Endothelial cell of umbilical vein (primary cell): ENCODE measurements around the gene CRYGN. TPM values are rescaled to one million over a fixed set of nuclear protein-coding genes. Genes with fewer than 3 reads are reported as not detected.

ENCODE experiments used
- BruUV-seq: library from RNA; stranded (reverse); fragments of 400-500 nt; replicated peaks from 2 replicates; lab custom pipeline; 2021; lab: Mats Ljungman, UMichigan
- CTCF ChIA-PET: fragments of 300-600, 350-600 bp; sonication (Branson Sonifier 250); formaldehyde crosslinking; loops from one replicate; lab custom pipeline; 2021; ENCODE audit warnings: antibody characterized with exemption, inconsistent platforms; lab: Charles Lee
- POLR2A ChIA-PET: fragments of 300-600, 350-600 bp; sonication (Branson Sonifier 250); formaldehyde crosslinking; loops from one replicate; lab custom pipeline; 2021; ENCODE audit warnings: antibody characterized with exemption, inconsistent platforms; lab: Charles Lee
- DNase-seq: peaks from one replicate; pipeline ENCODE4 v3.0.0-alpha.2; 2011; ENCODE audit warnings: low read depth, low spot score
- FAIRE-seq: peaks from 2 replicates; lab custom pipeline; 2011; peaks lifted over from hg19 to GRCh38; lab: Jason Lieb, UNC
- H2AFZ ChIP-seq: 2 replicates; pipeline ENCODE4 v1.6.0; 2012; ENCODE audit warnings: low read depth, low read length, control low read depth, inconsistent platforms
- H3K27ac ChIP-seq: 2 replicates; pipeline ENCODE4 v1.5.1; 2011; ENCODE audit warnings: low read depth, mild to moderate bottlenecking, control low read depth, low read length, moderate library complexity; ENCODE audit not compliant: insufficient read depth
- H3K27me3 ChIP-seq, 2 experiments: 2 replicates each; pipeline versions ENCODE4 v1.6.0 to v1.6.1; 2011; ENCODE audit warnings: low read length in 2 of 2, mixed read lengths in 1 of 2; ENCODE audit not compliant: control insufficient read depth in 2 of 2, insufficient read depth in 2 of 2
- H3K36me3 ChIP-seq, 2 experiments: 2 replicates in 1 of 2; 3 replicates in 1 of 2; pipeline ENCODE4 v1.5.1; 2011; ENCODE audit warnings: low read length in 2 of 2, mild to moderate bottlenecking in 1 of 2, moderate library complexity in 1 of 2; ENCODE audit not compliant: control insufficient read depth in 2 of 2, insufficient read depth in 2 of 2; ENCODE audit errors: extremely low read depth in 1 of 2
- H3K4me1 ChIP-seq: 3 replicates; pipeline ENCODE4 v1.5.1; 2011; ENCODE audit warnings: mild to moderate bottlenecking, low read length; ENCODE audit not compliant: control insufficient read depth, insufficient read depth; ENCODE audit errors: extremely low read depth
- H3K4me2 ChIP-seq: 2 replicates; pipeline ENCODE4 v1.6.1; 2011; ENCODE audit warnings: low read length, control low read depth, mixed read lengths; ENCODE audit not compliant: insufficient read depth
- H3K4me3 ChIP-seq, 3 experiments: fragments of 200-600 bp in 1 of 3; sonication (generic), shearing (Covaris generic) in 1 of 3; replicated peaks in 1 of 3; 2 replicates each; pipeline ENCODE4 v1.5.1; 2011 to 2016; ENCODE audit warnings: control low read depth in 3 of 3, low read length in 3 of 3, mild to moderate bottlenecking in 2 of 3, inconsistent platforms in 1 of 3, low read depth in 1 of 3, moderate library complexity in 1 of 3; ENCODE audit not compliant: insufficient read depth in 1 of 3
- H3K79me2 ChIP-seq: 2 replicates; pipeline ENCODE4 v1.6.0; 2012; ENCODE audit warnings: low read length, inconsistent platforms; ENCODE audit not compliant: control insufficient read depth, insufficient read depth
- H3K9ac ChIP-seq: replicated peaks from 2 replicates; pipeline ENCODE3; 2011; ENCODE audit warnings: low read length, control low read depth; ENCODE audit not compliant: insufficient read depth; ENCODE audit errors: extremely low read depth
- H3K9me1 ChIP-seq: replicated peaks from 3 replicates; pipeline ENCODE4 v1.6.0; 2011; ENCODE audit warnings: mild to moderate bottlenecking, low read length; ENCODE audit not compliant: control insufficient read depth, insufficient read depth; ENCODE audit errors: extremely low read depth
- H3K9me3 ChIP-seq: replicated peaks from 2 replicates; pipeline ENCODE4 v1.5.1; 2012; ENCODE audit warnings: low read length, inconsistent platforms; ENCODE audit not compliant: control insufficient read depth, insufficient read depth
- H4K20me1 ChIP-seq: replicated peaks from 2 replicates; pipeline ENCODE3; 2011; ENCODE audit warnings: mild to moderate bottlenecking, low read length; ENCODE audit not compliant: control insufficient read depth, insufficient read depth; ENCODE audit errors: extremely low read depth
- CTCF ChIP-seq, 2 donors: IDR thresholded peaks; 1 replicate in 1 of 2; 2 replicates in 1 of 2; pipeline ENCODE4 v1.5.1; 2011; ENCODE audit warnings: low read length in 2 of 2, mild to moderate bottlenecking in 2 of 2, moderate library complexity in 2 of 2, control low read depth in 1 of 2, inconsistent platforms in 1 of 2, low read depth in 1 of 2; ENCODE audit not compliant: insufficient read depth in 1 of 2; ENCODE audit errors: extremely low read depth in 1 of 2
- EZH2 ChIP-seq: IDR thresholded peaks from 2 replicates; pipeline ENCODE4 v1.6.1; 2012; ENCODE audit warnings: borderline replicate concordance, low read depth, mild to moderate bottlenecking, moderate library complexity, low read length, inconsistent platforms; ENCODE audit not compliant: severe bottlenecking
- FOS ChIP-seq: IDR thresholded peaks from 2 replicates; pipeline ENCODE4 v1.6.1; 2011; ENCODE audit warnings: mild to moderate bottlenecking, low read length, moderate library complexity, borderline replicate concordance; ENCODE audit not compliant: insufficient read depth
- GATA2 ChIP-seq: IDR thresholded peaks from 2 replicates; pipeline ENCODE4 v1.7.0; 2011; ENCODE audit warnings: low read depth, mild to moderate bottlenecking, moderate library complexity, mixed read lengths, low read length; ENCODE audit not compliant: insufficient read length, insufficient read depth
- JUN ChIP-seq: IDR thresholded peaks from 2 replicates; pipeline ENCODE4 v1.6.1; 2011; ENCODE audit warnings: borderline replicate concordance, low read depth; ENCODE audit not compliant: insufficient read length, insufficient read depth
- MAX ChIP-seq: IDR thresholded peaks from 2 replicates; pipeline ENCODE4 v1.6.1; 2011; ENCODE audit not compliant: insufficient read depth, insufficient read length
- MYC ChIP-seq: IDR thresholded peaks from one replicate; pipeline ENCODE4 v1.6.1; 2011; ENCODE audit warnings: mild to moderate bottlenecking, low read depth, low read length
- POLR2A ChIP-seq: IDR thresholded peaks from 2 replicates; pipeline ENCODE4 v1.6.1; 2012; ENCODE audit warnings: low read depth, mild to moderate bottlenecking, control low read depth, low read length
- POLR2AphosphoS5 ChIP-seq: IDR thresholded peaks from 2 replicates; pipeline ENCODE4 v1.6.1; 2012; ENCODE audit warnings: low read depth, mild to moderate bottlenecking, control low read depth, low read length, moderate library complexity; ENCODE audit not compliant: insufficient read depth
- dilution Hi-C: fragments of 300-500 bp; cut with MboI; formaldehyde crosslinking; loops from one replicate; pipeline ENCODE4 v1.15.0; 2019; ENCODE audit warnings: low sequenced_read_pairs; ENCODE audit not compliant: extremely low pct_ligation_motif_present
- intact Hi-C: fragments of 100-400 bp; cut with micrococcal nuclease; formaldehyde crosslinking; loops from one replicate; pipeline ENCODE4 v1.10.0; 2022
- polyA plus RNA-seq, 4 experiments: library from polyadenylated mRNA; depleted of rRNA in 3 of 4; stranded (reverse) in 3 of 4; unstranded in 1 of 4; fragments of >200 nt; gene quantifications; 2 replicates each; pipeline versions ENCODE4 v1.2.1 to v1.2.3, GENCODE V29; 2011 to 2012; ENCODE audit warnings: missing spikeins in 1 of 4
- total RNA-seq: library from RNA; stranded (reverse); gene quantifications from 2 replicates; pipeline ENCODE4 v1.2.3, GENCODE V29; 2021

Gene CRYGN
- total and polyA plus RNA-seq, 2 donors (not counting 3 experiments of a cell fraction or from before 2014, with no cell fraction given): not detected

DNA sequence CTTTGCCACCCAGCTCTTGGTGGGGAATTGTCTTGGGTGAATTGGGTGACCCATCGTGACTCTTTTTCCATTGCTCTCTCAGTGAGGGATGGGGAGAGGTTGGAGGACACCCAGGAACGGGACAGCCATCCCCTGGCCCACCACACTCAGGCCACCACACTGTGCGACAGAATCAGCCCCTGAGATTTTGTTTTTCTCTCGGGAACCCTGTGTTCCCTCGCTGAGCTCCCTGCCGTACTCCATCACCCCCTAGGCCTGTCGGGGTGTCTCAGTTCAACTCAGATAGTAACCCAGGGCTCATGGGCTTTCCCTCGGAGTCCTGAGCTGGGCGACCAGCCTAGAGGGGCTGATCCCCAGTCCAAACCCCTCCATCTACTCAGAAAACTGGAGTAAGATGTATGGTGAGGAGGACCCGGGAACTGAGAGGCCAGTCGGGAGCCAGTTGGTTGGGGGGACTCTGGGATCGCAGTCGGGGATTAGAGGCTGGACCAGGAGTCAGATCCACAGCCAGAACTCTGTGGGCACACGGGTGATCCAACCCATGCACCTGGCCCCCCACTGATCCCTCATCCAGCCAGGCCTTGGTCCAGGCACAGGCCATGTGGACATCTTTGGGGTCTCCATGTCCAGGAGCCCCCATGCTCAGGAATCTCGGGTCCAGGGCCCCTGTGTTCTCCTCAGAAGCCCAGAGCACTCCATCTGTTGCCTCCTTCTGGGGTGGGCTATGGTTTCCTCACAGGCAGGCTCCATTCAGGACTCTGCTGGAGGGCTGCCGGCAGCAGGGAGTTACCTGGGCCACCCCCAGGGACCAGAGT, 9.3 kb downstream of the CRYGN start:
- CTCF ChIA-PET: no interaction called here

More for the DNA sequence above, 9.3 kb downstream of the CRYGN start:
- POLR2A ChIA-PET: no interaction called here
- FAIRE-seq (no peak), DNase-seq (no peak)
- dilution Hi-C loops (no loop called here), intact Hi-C loops (no loop called here)
- no peaks in the 10 kb centered on the region for H3K4me1 ChIP-seq
- no TSS peak for BruUV-seq
- no peaks in the 10 kb centered on the region for H3K9me1 ChIP-seq
- H3K9me3 ChIP-seq: no peaks in the 10 kb centered on the region
- H4K20me1 ChIP-seq: no peaks in the 10 kb centered on the region
- H3K27ac ChIP-seq: no peak overlapping the region
- H3K36me3 ChIP-seq: no peaks in the 10 kb centered on the region
- TF ChIP-seq EZH2 (no peak), MAX (no peak), GATA2 (no peak), CTCF (IDR thresholded peaks at IDR 0.05; ENCODE audit: extremely low read depth in 1 of 2, insufficient read depth in 1 of 2, low read depth in 1 of 2, low read length in 2 of 2) (no peak), POLR2A (no peak), POLR2AphosphoS5 (no peak), MYC (no peak), JUN (no peak), FOS (no peak)
- H3K79me2 ChIP-seq: no peaks in the 10 kb centered on the region
- no peak overlapping the region for H3K4me3 ChIP-seq
- H3K4me2 ChIP-seq: no peak overlapping the region
- peaks cover 1 to 2% of the 10 kb centered on the region in 2 experiments for H3K27me3 ChIP-seq
- no peak overlapping the region for H3K9ac ChIP-seq
- no peak overlapping the region for H2AFZ ChIP-seq
